ENCODE data around the gene YARS1. TPM values are rescaled to one million over a fixed set of nuclear protein-coding genes. Genes with fewer than 3 reads are reported as not detected.
A peak's percentile ranks its signal among the peaks of the same experiment; 100 is the strongest.

Gene YARS1
- polyA plus RNA-seq (ENCODE audit: insufficient read length): 78.6 TPM
- long read RNA-seq, donor 1, partial matches to known transcripts: 0 of 5 reads
- long read RNA-seq, donor 1, other reads (novel, unspliced or antisense): 0 of 5 reads
- long read RNA-seq, donor 2, partial matches to known transcripts: 0 of 10 reads
- long read RNA-seq, donor 2, other reads (novel, unspliced or antisense): 0 of 10 reads
- long read RNA-seq, donor 3, partial matches to known transcripts: 5 of 16 reads
- long read RNA-seq, donor 3, other reads (novel, unspliced or antisense): 0 of 16 reads
- long read RNA-seq, donor 4: 0 reads
- long read RNA-seq, donor 5, transcript YARS-201 (13 exons, 3,238 nt): major isoform, 10 of 10 reads
- long read RNA-seq, donor 5, partial matches to known transcripts: 0 of 10 reads
- long read RNA-seq, donor 5, other reads (novel, unspliced or antisense): 0 of 10 reads
- long read RNA-seq, donor 6, transcript YARS-209 (2 exons, 2,178 nt): minor isoform, 5 of 17 reads
- long read RNA-seq, donor 6, transcript YARS-201 (13 exons, 3,238 nt): major isoform, 11 of 17 reads
- long read RNA-seq, donor 6, partial matches to known transcripts: 0 of 17 reads
- long read RNA-seq, donor 6, other reads (novel, unspliced or antisense): 0 of 17 reads
- long read RNA-seq, donor 7, transcript YARS-209 (2 exons, 2,178 nt): minor isoform, 7 of 21 reads
- long read RNA-seq, donor 7, transcript YARS-201 (13 exons, 3,238 nt): major isoform, 10 of 21 reads
- long read RNA-seq, donor 7, partial matches to known transcripts: 0 of 21 reads
- long read RNA-seq, donor 7, other reads (novel, unspliced or antisense): 0 of 21 reads
- long read RNA-seq, donor 8, transcript YARS-201 (13 exons, 3,238 nt): major isoform, 6 of 8 reads
- long read RNA-seq, donor 8, partial matches to known transcripts: 0 of 8 reads
- long read RNA-seq, donor 8, other reads (novel, unspliced or antisense): 0 of 8 reads

- DNase-seq: peak; percentile 98
Observed at GRCh38 chr1:32817159-32817814, at the start of gene YARS1, which contains the start of gene S100PBP. Gene YARS1, minus strand, starts transcription at chr1:32817358. Its CDS starts 114 bp downstream, at chr1:32817244. Gene S100PBP, plus strand, starts transcription at chr1:32817653. Its CDS starts 8,447 bp downstream, at chr1:32826100.

- DNase-seq: no peak
Observed at GRCh38 chr1:32865639-32866405, 48.7 kb upstream of the YARS1 start.

- DNase-seq: no peak
Observed at GRCh38 chr1:32864375-32865019, 47.3 kb upstream of the YARS1 start.

- DNase-seq: no peak
Observed at GRCh38 chr1:32863881-32864245, 46.7 kb upstream of the YARS1 start.

GRCh38 chr1:32863218-32863880 lies 46.2 kb upstream of the YARS1 start:
- DNase-seq: no peak

GRCh38 chr1:32861904-32862695 lies 44.9 kb upstream of the YARS1 start:
- no peak for DNase-seq

- no peak for DNase-seq
Observed at GRCh38 chr1:32860566-32860965, 43.4 kb upstream of the YARS1 start.

- no peak for DNase-seq
Observed at GRCh38 chr1:32859915-32860314, 42.8 kb upstream of the YARS1 start.

- no peak for DNase-seq
Observed at GRCh38 chr1:32858791-32859190, 41.6 kb upstream of the YARS1 start.

GRCh38 chr1:32858136-32858535 lies 41.0 kb upstream of the YARS1 start:
- no peak for DNase-seq

- DNase-seq: no peak
Observed at GRCh38 chr1:32855861-32856617, 38.9 kb upstream of the YARS1 start.

- DNase-seq: no peak
Observed at GRCh38 chr1:32848354-32849063, 31.4 kb upstream of the YARS1 start.

- no peak for DNase-seq
Observed at GRCh38 chr1:32831878-32832277, 14.7 kb upstream of the YARS1 start.

GRCh38 chr1:32830092-32830852 lies 13.1 kb upstream of the YARS1 start:
- no peak for DNase-seq

- DNase-seq: peak; percentile 33
Observed at GRCh38 chr1:32828341-32828740, 11.2 kb upstream of the YARS1 start.

GRCh38 chr1:32825181-32825580 lies 8.0 kb upstream of the YARS1 start:
- DNase-seq: no peak

GRCh38 chr1:32818804-32819541 lies 1.8 kb upstream of the YARS1 start:
- no peak for DNase-seq

Measured in left kidney (tissue), 8 donors.